Urothelium cell line (cell line): ENCODE results near the gene ARHGAP15.

Experiments
- DNase-seq: peaks from one replicate; pipeline ENCODE4 v3.0.0; 2011; ENCODE audit warnings: low spot score, mixed read lengths
- FAIRE-seq: peaks from 2 replicates; lab custom pipeline; 2011; peaks lifted over from hg19 to GRCh38; lab: Jason Lieb, UNC

ARHGAP15 gene

DNA sequence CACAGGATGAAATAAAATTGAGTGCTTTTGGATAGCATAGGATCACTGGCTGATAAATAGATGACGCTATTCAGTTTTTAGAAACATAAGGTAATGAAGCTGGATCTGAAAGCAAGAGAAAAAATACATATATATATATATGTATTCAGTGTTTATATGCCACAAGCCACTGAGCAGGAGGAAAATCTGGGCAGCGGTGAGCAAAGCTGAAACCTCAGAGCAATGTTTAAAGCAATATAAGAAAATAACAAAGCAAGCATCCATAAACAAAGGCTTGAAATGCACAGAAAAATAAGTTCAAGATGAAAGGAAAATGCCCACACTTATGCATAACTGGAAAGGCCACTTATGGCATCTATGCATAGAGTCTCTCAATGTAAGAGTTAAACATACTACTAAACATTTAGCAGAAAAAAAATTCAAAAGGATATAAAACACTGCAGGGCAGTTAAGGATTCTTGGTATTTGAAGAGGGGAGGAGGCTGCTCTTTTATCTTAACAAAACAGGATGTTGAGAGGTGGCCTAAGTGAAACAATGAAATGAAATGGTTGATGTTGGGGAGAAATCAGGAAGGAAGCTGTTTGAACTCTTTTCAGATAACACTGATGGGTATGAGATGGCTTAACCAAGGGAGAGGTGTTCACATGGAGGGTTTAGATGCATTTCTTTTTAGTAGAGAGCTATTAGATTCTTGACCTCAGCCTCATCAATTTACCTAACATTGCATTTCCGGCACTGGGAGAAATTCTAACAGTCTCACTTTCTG lies 129.1 kb downstream of the ARHGAP15 start:
- no peak for DNase-seq
- FAIRE-seq, result no peak

- DNase-seq, result peak; percentile 41
- no peak for FAIRE-seq
Measured at GRCh38 chr2:143259368-143259958, 130.2 kb downstream of the ARHGAP15 start.

- DNase-seq (no peak), FAIRE-seq (no peak)
Measured at GRCh38 chr2:143261986-143262385, 132.8 kb downstream of the ARHGAP15 start.

- FAIRE-seq (no peak), DNase-seq (no peak)
Measured at GRCh38 chr2:143262389-143262788, 133.2 kb downstream of the ARHGAP15 start.

GRCh38 chr2:143263066-143263625 lies 133.9 kb downstream of the ARHGAP15 start:
- DNase-seq (no peak), FAIRE-seq (no peak)

- FAIRE-seq (no peak), DNase-seq (no peak)
Measured at GRCh38 chr2:143264851-143265250, 135.6 kb downstream of the ARHGAP15 start.

DNA sequence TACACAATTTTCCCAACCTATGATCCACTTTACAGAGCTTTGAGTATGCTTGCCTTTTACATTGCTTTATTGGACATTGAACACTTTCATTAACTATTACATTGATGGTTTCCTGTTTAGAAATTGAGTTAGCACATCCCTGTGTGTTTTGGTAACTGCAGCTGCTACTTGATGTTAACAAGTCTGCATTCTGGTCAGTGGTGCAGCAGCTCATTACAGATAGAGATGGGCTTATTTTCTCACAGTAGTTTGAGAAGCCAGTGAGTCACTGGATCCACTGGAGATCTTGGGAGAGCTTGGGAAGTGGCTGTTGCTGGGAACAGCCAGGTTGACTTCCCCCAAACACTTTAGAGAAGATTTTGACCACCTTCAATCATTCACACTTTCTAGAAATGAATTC lies 150.5 kb downstream of the ARHGAP15 start:
- no peak for DNase-seq
- no peak for FAIRE-seq

GRCh38 chr2:143280097-143280757 lies 151.0 kb downstream of the ARHGAP15 start:
- DNase-seq (no peak), FAIRE-seq (no peak)

DNA sequence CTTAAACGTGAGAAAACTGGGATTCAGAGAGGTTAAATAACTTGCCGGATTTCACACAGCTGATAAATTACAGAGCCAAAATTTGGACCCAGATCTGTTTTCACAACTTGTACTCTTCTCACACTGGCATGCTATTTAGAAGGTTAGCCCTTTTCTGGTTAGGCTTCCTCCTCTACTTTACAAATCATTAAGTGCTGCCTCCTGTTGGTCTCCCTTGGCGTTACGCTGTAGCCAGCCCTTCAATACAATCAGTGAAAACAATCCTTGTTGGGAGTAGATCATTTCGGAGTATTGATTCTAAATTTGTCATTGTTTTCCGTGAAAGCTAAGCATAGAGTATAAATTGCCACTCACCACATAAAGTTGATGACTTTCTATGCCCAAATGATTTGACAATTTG lies 153.5 kb downstream of the ARHGAP15 start:
- FAIRE-seq (no peak), DNase-seq (no peak)

DNA sequence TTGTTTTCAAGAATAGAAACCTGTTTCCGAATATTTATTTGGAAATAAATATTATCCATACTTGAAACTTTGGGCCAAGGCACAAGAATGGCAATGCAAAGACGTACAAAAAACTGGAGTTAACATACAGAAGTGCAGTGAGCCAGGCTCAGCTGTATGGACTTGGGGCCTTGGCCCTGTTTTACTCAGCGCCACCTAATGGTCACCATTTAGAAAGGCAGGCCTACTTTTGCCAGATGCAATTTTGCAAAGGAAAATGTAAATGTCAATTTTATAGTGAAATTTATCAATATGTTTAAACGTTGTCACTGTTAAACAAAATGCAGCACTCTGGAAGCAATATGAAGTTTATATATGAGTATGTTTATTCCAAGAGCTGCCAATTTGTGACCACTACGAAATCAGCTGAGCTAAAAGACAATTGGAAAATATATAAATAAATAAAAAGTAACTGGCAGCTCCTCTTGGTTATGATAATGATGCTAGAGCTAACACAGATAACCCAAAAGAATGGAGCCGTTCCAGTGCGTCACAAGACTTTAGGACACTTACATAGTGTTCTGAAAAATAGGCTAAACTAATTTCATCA lies 155.0 kb downstream of the ARHGAP15 start:
- FAIRE-seq (no peak), DNase-seq (peak; percentile 30)

DNA sequence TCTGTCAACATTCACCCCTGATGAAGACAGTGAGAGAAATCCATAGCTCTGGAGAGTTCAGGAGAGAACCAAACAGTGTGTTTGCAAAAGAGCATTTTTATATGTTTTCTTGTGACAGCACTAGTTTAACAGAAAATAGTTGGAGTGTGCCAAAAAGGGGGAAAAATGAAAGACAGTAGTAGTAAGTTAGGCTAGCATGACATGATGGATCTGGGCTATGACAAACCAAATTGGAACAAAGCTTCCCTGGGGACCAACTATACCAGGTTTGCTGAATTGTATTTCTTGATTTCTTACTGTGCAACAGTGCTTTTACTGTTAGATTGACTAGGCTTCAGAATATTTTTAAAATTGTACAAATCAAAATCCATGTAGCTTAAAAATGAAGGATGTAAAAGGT lies 159.8 kb downstream of the ARHGAP15 start:
- FAIRE-seq (no peak), DNase-seq (no peak)

DNA sequence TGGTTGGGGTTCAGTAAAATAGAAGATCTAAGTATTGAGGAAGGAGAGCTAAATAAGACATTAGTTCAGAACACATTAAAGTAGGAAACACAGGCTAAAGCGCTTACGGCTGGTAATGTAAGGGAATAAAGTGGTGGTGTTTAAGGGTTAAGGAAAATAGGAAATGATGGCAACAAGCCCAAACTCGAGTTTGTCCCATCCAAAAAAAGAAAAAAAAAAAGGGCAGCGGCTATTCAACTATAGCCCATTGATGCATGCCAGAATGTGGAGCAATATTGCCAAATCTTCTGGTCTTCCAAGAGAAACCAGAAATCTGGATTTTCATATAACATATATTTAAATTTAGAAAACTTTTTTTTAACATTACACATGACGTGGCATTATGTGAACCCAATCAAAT lies 161.0 kb downstream of the ARHGAP15 start:
- DNase-seq, result no peak

DNA sequence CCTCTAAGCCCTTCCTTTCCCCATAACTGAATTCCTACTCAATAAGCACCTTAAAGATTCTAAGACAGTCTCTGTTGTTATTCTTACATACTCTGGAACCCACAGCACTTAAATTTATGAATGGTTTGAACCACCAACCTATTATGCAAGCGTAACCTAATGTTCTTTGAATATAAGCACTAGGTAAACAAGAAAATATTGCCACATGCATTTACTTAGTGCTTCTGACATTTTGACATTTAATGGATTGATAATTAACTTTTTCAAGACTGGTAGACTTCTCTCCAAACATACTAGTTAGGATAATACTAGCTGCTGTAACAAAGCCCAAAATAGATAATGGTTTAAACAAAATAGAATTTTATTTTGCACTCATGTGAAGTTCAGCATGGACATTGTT lies 164.8 kb downstream of the ARHGAP15 start:
- DNase-seq (no peak), FAIRE-seq (no peak)

More for the DNA sequence above, 161.0 kb downstream of the ARHGAP15 start:
- no peak for FAIRE-seq

- FAIRE-seq, result no peak
- no peak for DNase-seq
Measured at GRCh38 chr2:143296089-143296488, 166.9 kb downstream of the ARHGAP15 start.

GRCh38 chr2:143297182-143297581 lies 168.0 kb downstream of the ARHGAP15 start:
- DNase-seq (no peak), FAIRE-seq (no peak)

DNA sequence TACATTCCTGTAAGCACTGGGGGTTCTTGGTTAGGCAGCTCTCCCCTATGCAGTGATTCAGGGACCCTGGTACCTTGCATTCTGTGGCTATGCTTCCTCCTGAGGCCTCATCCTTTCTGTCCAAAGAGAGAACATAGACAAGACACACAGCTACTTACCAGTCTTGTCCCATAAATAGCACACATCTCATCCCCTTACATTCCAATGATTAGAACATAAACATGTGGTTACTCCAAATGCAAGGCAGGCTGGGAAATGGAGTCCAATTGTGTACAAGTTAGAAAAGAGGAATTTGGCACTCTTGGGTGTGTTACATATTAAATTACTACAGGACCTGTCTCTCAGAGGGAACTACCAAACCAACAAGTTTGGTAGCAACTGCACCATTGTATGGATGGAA lies 171.3 kb downstream of the ARHGAP15 start:
- DNase-seq, result no peak
- FAIRE-seq, result no peak

- FAIRE-seq (no peak), DNase-seq (no peak)
Measured at GRCh38 chr2:143311426-143311825, 182.2 kb downstream of the ARHGAP15 start.

GRCh38 chr2:143312441-143312840 lies 183.2 kb downstream of the ARHGAP15 start:
- FAIRE-seq, result no peak
- no peak for DNase-seq

GRCh38 chr2:143313861-143314260 lies 184.6 kb downstream of the ARHGAP15 start:
- DNase-seq (no peak), FAIRE-seq (no peak)

DNA sequence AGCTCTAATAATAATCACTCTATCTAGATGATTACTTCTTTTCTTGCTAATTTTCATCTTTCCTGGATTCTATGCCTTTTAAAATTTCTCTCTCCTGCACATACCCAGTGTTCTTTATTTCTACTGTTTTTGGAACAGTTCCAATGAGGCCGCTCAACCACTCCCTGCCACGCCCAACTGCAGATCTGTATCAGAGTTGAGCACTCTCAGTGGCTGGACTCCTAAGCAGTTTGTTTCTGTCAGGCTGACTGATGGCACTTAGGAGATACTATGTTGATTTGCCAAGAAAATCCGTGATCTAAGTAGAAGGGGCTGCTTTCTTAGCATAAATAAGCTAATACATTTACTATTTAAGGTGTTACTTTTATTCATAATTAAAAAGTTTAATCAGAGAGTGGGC lies 192.8 kb downstream of the ARHGAP15 start:
- no peak for DNase-seq
- no peak for FAIRE-seq

GRCh38 chr2:143329288-143329687 lies 200.1 kb downstream of the ARHGAP15 start:
- FAIRE-seq, result no peak

More at GRCh38 chr2:143329288-143329687, 200.1 kb downstream of the ARHGAP15 start:
- no peak for DNase-seq
